MG63 (cell line): ENCODE data around the gene KDM5A. TPM values are rescaled to one million over a fixed set of nuclear protein-coding genes. Genes with fewer than 3 reads are reported as not detected.
A peak's percentile ranks its signal among the peaks of the same experiment; 100 is the strongest.
"Not testable (repeated sequence)": the region's sequence is repeated elsewhere in the genome, so short reads cannot be mapped to it uniquely, and the experiment has no call there.

Experiments used
- DNase-seq: peaks from one replicate; pipeline ENCODE4 v3.0.0-alpha.2; 2020
- H3K27me3 ChIP-seq: fragments of 250-450 bp; sonication (Bioruptor Pico); 2 replicates; pipeline ENCODE4 v1.5.1; 2020; ENCODE audit warnings: mild to moderate bottlenecking, moderate library complexity
- H3K36me3 ChIP-seq: fragments of 250-450 bp; sonication (Bioruptor Pico); 2 replicates; pipeline ENCODE4 v1.5.1; 2020; ENCODE audit warnings: mild to moderate bottlenecking, moderate library complexity
- H3K4me3 ChIP-seq: fragments of 250-450 bp; sonication (Bioruptor Pico); 2 replicates; pipeline ENCODE4 v1.5.1; 2020; ENCODE audit warnings: mild to moderate bottlenecking, moderate library complexity
- H3K9me3 ChIP-seq: fragments of 250-450 bp; sonication (Bioruptor Pico); 2 replicates; pipeline ENCODE4 v1.5.1; 2020; ENCODE audit warnings: mild to moderate bottlenecking, moderate library complexity
- total RNA-seq: library from RNA; depleted of rRNA; stranded (reverse); fragments of >200 nt; shearing (Covaris generic); gene quantifications from 2 replicates; pipeline ENCODE4 v1.2.3, GENCODE V29; 2014; ENCODE audit warnings: low replicate concordance

Gene KDM5A
- total RNA-seq, 1 experiment from 2014 or later: 31.4 TPM

GRCh38 chr12:299511-299910 lies 89.6 kb downstream of the KDM5A start:
- H3K4me3 ChIP-seq, H3K9me3 ChIP-seq, H3K27me3 ChIP-seq, DNase-seq: not testable (repeated sequence)
- peaks cover 75% of the 10 kb centered on the region for H3K36me3 ChIP-seq

- H3K27me3 ChIP-seq, DNase-seq, H3K9me3 ChIP-seq, H3K4me3 ChIP-seq: not testable (repeated sequence)
- peaks cover 65% of the 10 kb centered on the region for H3K36me3 ChIP-seq
These were observed 91.1 kb downstream of the KDM5A start for GRCh38 chr12:298059-298458.

GRCh38 chr12:295132-295531 lies 94.0 kb downstream of the KDM5A start:
- no peaks in the 10 kb centered on the region for H3K9me3 ChIP-seq
- H3K27me3 ChIP-seq: no peaks in the 10 kb centered on the region
- DNase-seq: no peak
- no peak overlapping the region for H3K4me3 ChIP-seq
- peaks cover 67% of the 10 kb centered on the region for H3K36me3 ChIP-seq

- H3K36me3 ChIP-seq: peaks cover 59% of the 10 kb centered on the region
- no peak overlapping the region for H3K4me3 ChIP-seq
- DNase-seq: no peak
- no peaks in the 10 kb centered on the region for H3K9me3 ChIP-seq
- no peaks in the 10 kb centered on the region for H3K27me3 ChIP-seq
These were observed 95.9 kb downstream of the KDM5A start for GRCh38 chr12:293199-293598.

- no peak for DNase-seq
- H3K36me3 ChIP-seq: peaks cover 62% of the 10 kb centered on the region
These were observed 96.9 kb downstream of the KDM5A start for GRCh38 chr12:292186-292585.

GRCh38 chr12:291153-291723 lies 97.9 kb downstream of the KDM5A start:
- no peaks in the 10 kb centered on the region for H3K9me3 ChIP-seq
- DNase-seq: no peak
- no peak overlapping the region for H3K4me3 ChIP-seq
- H3K27me3 ChIP-seq: no peaks in the 10 kb centered on the region
- H3K36me3 ChIP-seq: peaks cover 57% of the 10 kb centered on the region

More at GRCh38 chr12:292186-292585, 96.9 kb downstream of the KDM5A start:
- no peaks in the 10 kb centered on the region for H3K27me3 ChIP-seq
- H3K4me3 ChIP-seq: no peak overlapping the region
- H3K9me3 ChIP-seq: no peaks in the 10 kb centered on the region

GRCh38 chr12:288687-289086 lies 100.4 kb downstream of the KDM5A start:
- peaks cover 56% of the 10 kb centered on the region for H3K36me3 ChIP-seq
- no peaks in the 10 kb centered on the region for H3K27me3 ChIP-seq
- H3K4me3 ChIP-seq: no peak overlapping the region
- no peaks in the 10 kb centered on the region for H3K9me3 ChIP-seq
- DNase-seq: peak; percentile 75

GRCh38 chr12:286531-287300 lies 102.4 kb downstream of the KDM5A start:
- no peak for DNase-seq
- no peak overlapping the region for H3K4me3 ChIP-seq
- H3K36me3 ChIP-seq: peaks cover 50% of the 10 kb centered on the region
- H3K9me3 ChIP-seq: no peaks in the 10 kb centered on the region
- no peaks in the 10 kb centered on the region for H3K27me3 ChIP-seq

- H3K4me3 ChIP-seq: no peak overlapping the region
- peaks cover 4% of the 10 kb centered on the region; the same call in 1 of the 2 replicates for H3K36me3 ChIP-seq
- H3K9me3 ChIP-seq: no peaks in the 10 kb centered on the region
- no peaks in the 10 kb centered on the region for H3K27me3 ChIP-seq
- DNase-seq: no peak
These were observed 111.1 kb downstream of the KDM5A start for GRCh38 chr12:278046-278445.

- no peaks in the 10 kb centered on the region; the same call in 1 of the 2 replicates for H3K36me3 ChIP-seq
- no peaks in the 10 kb centered on the region for H3K9me3 ChIP-seq
- DNase-seq: no peak
- H3K27me3 ChIP-seq: no peaks in the 10 kb centered on the region
- H3K4me3 ChIP-seq: no peak overlapping the region
These were observed 113.3 kb downstream of the KDM5A start for GRCh38 chr12:275812-276211.

- Histone ChIP-seq H3K4me3 (no peak overlapping the region), H3K36me3 (no peaks in the 10 kb centered on the region; the same call in 1 of the 2 replicates), H3K27me3 (peaks cover 7% of the 10 kb centered on the region; the same call in 1 of the 2 replicates), H3K9me3 (no peaks in the 10 kb centered on the region)
- no peak for DNase-seq
These were observed 115.7 kb downstream of the KDM5A start for GRCh38 chr12:273382-273781.

- H3K27me3 ChIP-seq: peaks cover 9% of the 10 kb centered on the region; the same call in 1 of the 2 replicates
- H3K36me3 ChIP-seq: no peaks in the 10 kb centered on the region; the same call in 1 of the 2 replicates
- H3K4me3 ChIP-seq: no peak overlapping the region
- DNase-seq: no peak
- no peaks in the 10 kb centered on the region for H3K9me3 ChIP-seq
These were observed 116.2 kb downstream of the KDM5A start for GRCh38 chr12:272942-273341.

GRCh38 chr12:271161-271560 lies 118.0 kb downstream of the KDM5A start:
- H3K27me3 ChIP-seq: peaks cover 23% of the 10 kb centered on the region
- H3K36me3 ChIP-seq: no peaks in the 10 kb centered on the region
- H3K4me3 ChIP-seq: no peak overlapping the region
- H3K9me3 ChIP-seq: no peaks in the 10 kb centered on the region
- no peak for DNase-seq

GRCh38 chr12:269191-269590 lies 119.9 kb downstream of the KDM5A start:
- DNase-seq: no peak

GRCh38 chr12:268483-268840 lies 120.7 kb downstream of the KDM5A start:
- Histone ChIP-seq H3K36me3 (no peaks in the 10 kb centered on the region), H3K9me3 (no peaks in the 10 kb centered on the region), H3K4me3 (no peak overlapping the region), H3K27me3 (peaks cover 31% of the 10 kb centered on the region)
- DNase-seq: no peak

More at GRCh38 chr12:269191-269590, 119.9 kb downstream of the KDM5A start:
- no peaks in the 10 kb centered on the region for H3K36me3 ChIP-seq
- no peak overlapping the region for H3K4me3 ChIP-seq
- peaks cover 31% of the 10 kb centered on the region for H3K27me3 ChIP-seq
- H3K9me3 ChIP-seq: no peaks in the 10 kb centered on the region

- Histone ChIP-seq H3K9me3 (no peaks in the 10 kb centered on the region), H3K4me3 (no peak overlapping the region), H3K36me3 (no peaks in the 10 kb centered on the region), H3K27me3 (peaks cover 31% of the 10 kb centered on the region)
- DNase-seq: no peak
These were observed 121.3 kb downstream of the KDM5A start for GRCh38 chr12:267581-268482.

- peaks cover 43% of the 10 kb centered on the region for H3K27me3 ChIP-seq
- H3K4me3 ChIP-seq: no peak overlapping the region
- no peaks in the 10 kb centered on the region; the same call in 1 of the 2 replicates for H3K9me3 ChIP-seq
- no peak for DNase-seq
- H3K36me3 ChIP-seq: no peaks in the 10 kb centered on the region
These were observed 124.0 kb downstream of the KDM5A start for GRCh38 chr12:265096-265495.
